ENCODE results near the gene RBM26.
"Not testable (repeated sequence)": the region's sequence is repeated elsewhere in the genome, so short reads cannot be mapped to it uniquely, and the experiment has no call there.

The RBM26 gene

GRCh38 chr13:79318664-79319063 lies 87.4 kb downstream of the RBM26 start:
- DNase-seq (ENCODE audit: low spot score), result no peak

GRCh38 chr13:79317856-79318255 lies 88.2 kb downstream of the RBM26 start:
- no peak for DNase-seq (ENCODE audit: low spot score)

GRCh38 chr13:79314652-79315051 lies 91.4 kb downstream of the RBM26 start:
- no peak for DNase-seq (ENCODE audit: low spot score)

- DNase-seq (ENCODE audit: low spot score), result no peak
Measured at GRCh38 chr13:79312340-79312855, 93.7 kb downstream of the RBM26 start.

- DNase-seq (ENCODE audit: low spot score), result no peak
Measured at GRCh38 chr13:79311386-79311785, 94.7 kb downstream of the RBM26 start.

GRCh38 chr13:79309690-79310089 lies 96.4 kb downstream of the RBM26 start:
- no peak for DNase-seq (ENCODE audit: low spot score)

- DNase-seq (ENCODE audit: low spot score), result no peak
Measured at GRCh38 chr13:79307866-79308298, 98.2 kb downstream of the RBM26 start.

GRCh38 chr13:79307433-79307861 lies 98.6 kb downstream of the RBM26 start:
- no peak for DNase-seq (ENCODE audit: low spot score)

GRCh38 chr13:79306650-79307049 lies 99.4 kb downstream of the RBM26 start:
- DNase-seq (ENCODE audit: low spot score), result no peak

- DNase-seq (ENCODE audit: low spot score), result no peak
Measured at GRCh38 chr13:79297128-79297527, 108.9 kb downstream of the RBM26 start.

GRCh38 chr13:79295906-79296706 lies 109.9 kb downstream of the RBM26 start:
- DNase-seq (ENCODE audit: low spot score), result no peak

- no peak for DNase-seq (ENCODE audit: low spot score)
Measured at GRCh38 chr13:79290595-79291244, 115.3 kb downstream of the RBM26 start.

- DNase-seq (ENCODE audit: low spot score), result no peak
Measured at GRCh38 chr13:79289571-79289970, 116.5 kb downstream of the RBM26 start.

- peak; percentile 25 for DNase-seq (ENCODE audit: low spot score)
Measured at GRCh38 chr13:79287939-79288795, 117.9 kb downstream of the RBM26 start.

- DNase-seq (ENCODE audit: low spot score), result no peak
Measured at GRCh38 chr13:79285159-79285558, 120.9 kb downstream of the RBM26 start.

- DNase-seq (ENCODE audit: low spot score), result no peak
Measured at GRCh38 chr13:79283742-79284141, 122.3 kb downstream of the RBM26 start.

GRCh38 chr13:79282976-79283375 lies 123.1 kb downstream of the RBM26 start:
- no peak for DNase-seq (ENCODE audit: low spot score)

- no peak for DNase-seq (ENCODE audit: low spot score)
Measured at GRCh38 chr13:79282508-79282907, 123.5 kb downstream of the RBM26 start.

GRCh38 chr13:79281339-79281747 lies 124.7 kb downstream of the RBM26 start:
- no peak for DNase-seq (ENCODE audit: low spot score)

- DNase-seq (ENCODE audit: low spot score), result not testable (repeated sequence)
Measured at GRCh38 chr13:79279735-79280134, 126.3 kb downstream of the RBM26 start.

GRCh38 chr13:79273045-79273444 lies 133.0 kb downstream of the RBM26 start:
- no peak for DNase-seq (ENCODE audit: low spot score)

- DNase-seq (ENCODE audit: low spot score), result no peak
Measured at GRCh38 chr13:79271616-79272015, 134.4 kb downstream of the RBM26 start.

Data from cerebellar cortex (tissue), 1 donor.